Hematopoietic multipotent progenitor cell treated with erythropoietin and hydrocortisone succinate and interleukin-3 and kit ligand, for 15 days (in vitro differentiated cells): ENCODE measurements around the gene MYO1C.
"Not testable (repeated sequence)": the region's sequence is repeated elsewhere in the genome, so short reads cannot be mapped to it uniquely, and the experiment has no call there.

Source experiments
- DNase-seq: peaks from one replicate; pipeline ENCODE4 v3.0.0-alpha.2; 2015; ENCODE audit warnings: low spot score

The MYO1C gene

DNA sequence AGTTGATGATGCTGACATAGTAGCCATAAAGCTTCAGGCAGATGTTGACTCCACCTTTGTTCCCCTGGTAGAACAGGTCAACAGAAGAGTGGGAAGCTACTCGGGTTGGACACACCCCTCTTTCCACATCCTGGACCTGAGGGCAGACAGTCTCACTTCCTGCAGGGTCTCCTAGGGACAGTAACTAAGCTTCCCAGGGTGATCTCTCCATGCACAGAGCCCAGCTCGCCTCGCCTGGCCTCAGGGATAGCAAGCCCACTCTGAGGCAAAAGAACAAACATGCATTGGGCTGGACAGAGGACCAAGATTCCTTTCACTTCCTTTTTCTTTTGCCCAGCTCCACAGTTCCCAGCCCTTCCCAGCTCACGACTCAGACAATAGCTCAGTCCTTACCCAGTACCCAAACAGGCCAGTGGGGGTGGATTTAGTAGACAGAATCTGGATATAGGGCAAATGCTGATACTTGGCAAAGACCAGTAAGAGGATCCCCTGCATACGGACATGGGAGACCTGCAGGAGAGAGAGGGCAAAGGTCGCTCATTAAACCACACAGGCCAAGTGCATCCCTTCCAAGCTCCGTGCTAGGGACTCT lies 16.9 kb upstream of the MYO1C start:
- no peak for DNase-seq

DNA sequence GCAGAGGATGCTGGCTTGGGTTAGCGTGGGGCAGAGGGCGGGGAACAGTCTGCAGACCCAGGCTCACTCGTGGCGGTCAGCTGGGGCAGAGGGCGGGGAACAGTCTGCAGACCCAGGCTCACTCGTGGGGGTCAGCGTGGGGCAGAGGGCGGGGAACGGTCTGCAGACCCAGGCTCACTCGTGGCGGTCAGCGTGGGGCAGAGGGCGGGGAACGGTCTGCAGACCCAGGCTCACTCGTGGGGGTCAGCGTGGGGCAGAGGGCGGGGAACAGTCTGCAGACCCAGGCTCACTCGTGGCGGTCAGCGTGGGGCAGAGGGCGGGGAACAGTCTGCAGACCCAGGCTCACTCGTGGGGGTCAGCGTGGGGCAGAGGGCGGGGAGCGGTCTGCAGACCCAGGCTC lies 16.2 kb upstream of the MYO1C start:
- DNase-seq: not testable (repeated sequence)

DNA sequence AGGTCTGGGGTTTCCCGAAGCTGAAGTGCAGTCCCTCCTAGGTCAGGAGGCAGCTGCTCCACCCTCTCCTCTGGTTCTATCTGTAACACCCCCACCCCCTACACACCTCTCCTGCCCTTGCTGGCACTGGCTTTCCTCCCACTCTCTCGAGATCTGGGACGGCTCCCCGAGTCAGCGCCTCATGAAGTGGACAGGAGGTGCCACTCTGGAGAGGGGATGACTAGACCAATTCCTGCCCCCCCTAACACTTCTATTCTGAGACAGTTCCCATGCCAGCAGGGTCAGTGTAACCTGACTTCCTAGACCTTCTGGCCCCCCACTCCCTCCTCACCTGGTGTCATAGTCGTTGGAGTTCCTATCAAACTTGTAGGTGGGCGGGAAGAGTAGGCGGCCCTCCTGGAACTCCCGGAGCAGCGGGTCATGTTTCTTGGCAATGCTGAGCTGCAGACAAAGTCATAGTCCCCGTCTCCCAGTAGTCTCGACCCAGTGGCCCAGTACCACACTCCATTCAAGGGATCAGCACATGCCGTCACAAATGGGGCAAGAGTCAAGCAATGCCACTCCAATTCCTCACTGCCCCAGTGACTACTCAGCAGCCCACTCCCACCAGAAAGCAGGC lies 14.3 kb upstream of the MYO1C start:
- DNase-seq: no peak

DNA sequence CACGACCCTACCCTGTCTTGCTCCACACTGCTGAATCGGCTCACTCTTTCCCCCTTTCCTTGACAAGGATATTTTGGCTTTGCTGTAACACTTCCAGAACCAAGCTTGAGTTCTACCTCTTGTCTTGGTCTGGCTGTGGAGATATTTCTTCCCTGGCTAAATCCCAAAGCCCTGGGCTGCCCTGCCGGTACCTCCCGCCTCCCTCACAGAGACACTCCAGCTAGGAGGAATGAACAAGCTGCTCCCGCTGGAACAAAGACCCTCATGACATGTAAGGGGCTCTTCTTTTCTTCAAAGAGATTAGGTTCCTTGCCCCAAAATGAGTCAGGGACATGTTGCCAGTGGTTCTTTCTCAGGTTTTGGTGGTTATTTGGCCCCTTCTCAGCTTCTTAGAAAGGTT lies 13.1 kb upstream of the MYO1C start:
- no peak for DNase-seq

DNA sequence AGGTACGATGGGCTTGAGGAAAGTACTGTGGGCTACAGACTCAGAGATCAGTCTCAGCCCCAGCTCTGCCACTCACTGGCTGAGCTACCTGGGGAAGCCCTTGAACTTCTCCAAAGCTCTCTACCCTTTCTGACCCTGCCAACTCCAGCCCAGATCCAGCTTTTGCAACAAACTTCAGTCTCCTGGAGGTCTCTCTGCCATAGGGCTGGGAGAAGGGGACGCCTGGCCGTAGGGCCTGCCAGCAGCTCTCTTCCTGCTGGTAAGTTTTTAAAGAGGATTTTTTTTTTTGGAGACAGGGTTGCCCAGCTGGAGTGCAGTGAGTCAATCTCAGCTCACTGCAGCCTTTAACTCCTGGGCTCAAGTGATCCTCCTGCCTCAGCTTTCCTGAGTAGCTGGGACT lies 12.4 kb upstream of the MYO1C start:
- DNase-seq: no peak

DNA sequence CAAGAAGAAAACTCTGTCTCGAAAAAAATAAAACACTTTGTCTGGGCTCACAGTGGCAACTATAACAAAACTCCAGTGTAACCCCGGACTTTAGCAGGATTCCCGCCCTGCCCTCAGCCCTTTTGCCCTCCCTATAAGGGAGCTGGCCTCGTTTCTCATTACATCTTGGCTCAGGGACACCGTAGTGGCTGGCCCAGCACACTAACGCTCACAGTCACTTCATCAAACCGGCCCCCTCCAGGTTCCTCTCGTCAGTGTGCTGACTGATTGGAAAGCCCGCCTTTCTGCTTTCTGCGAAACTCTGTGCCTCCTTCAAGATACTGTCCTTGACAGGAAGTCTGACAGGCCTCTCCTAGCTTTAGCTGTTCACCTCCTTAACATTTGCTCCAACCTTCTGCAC lies 11.2 kb upstream of the MYO1C start:
- DNase-seq: no peak

DNA sequence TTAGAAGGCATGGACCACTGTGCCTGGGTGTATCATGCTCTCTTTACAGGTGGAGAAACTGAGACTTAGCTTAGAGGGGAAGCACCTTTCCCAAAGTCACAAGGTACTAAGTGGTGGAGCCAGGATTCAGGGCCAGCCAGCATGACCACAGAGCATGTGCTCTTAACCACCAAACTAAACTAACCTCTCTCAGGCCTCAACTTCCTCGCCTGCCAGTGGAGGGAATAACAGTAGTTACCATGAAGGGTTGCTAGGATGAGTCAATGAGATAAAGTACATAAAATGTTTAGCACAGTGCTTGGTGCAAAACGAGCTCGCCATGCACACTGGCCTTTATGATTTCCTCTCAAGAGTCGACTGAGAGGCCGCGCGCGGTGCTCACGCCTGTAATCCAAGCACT lies 6.4 kb upstream of the MYO1C start:
- DNase-seq: no peak

DNA sequence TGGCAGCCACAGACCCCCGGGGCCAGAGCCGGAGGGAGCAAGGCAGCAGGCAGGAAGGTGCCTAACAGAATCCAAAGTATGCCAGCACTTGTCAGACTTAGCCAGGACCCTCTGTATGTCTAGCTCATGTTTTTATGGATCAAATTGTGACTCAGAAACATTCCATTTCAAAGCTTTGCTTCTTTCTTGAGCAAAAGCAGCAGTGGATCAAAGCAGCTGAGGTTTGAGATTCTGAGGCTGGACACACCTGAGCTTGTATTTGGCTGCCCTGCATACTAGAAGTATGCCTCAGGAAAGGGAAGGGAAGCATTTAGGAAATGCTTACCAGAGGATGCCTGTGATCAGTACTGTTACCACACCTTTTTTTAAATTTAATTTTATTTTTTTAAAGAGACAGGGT lies 5.7 kb upstream of the MYO1C start:
- no peak for DNase-seq

DNA sequence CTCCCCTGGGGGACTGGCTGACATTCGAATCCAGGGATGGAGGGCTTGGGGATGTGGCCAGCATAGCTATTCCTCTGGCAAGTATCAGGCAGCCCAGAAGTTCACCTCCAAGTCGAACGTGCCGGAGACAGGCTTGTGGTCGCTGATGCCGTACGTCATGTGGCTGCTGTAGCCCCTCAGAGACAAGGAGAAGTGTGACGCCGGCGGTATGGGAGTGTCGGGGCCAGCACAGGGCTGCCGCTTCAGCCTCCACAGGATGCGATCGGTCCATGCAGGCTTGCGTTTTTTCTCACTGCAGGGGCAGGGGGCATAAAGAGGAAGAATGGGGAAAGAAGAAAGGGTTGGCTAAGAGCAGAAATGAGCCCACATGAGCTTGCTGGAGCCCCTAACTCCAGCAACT lies 5.3 kb upstream of the MYO1C start:
- DNase-seq: no peak

DNA sequence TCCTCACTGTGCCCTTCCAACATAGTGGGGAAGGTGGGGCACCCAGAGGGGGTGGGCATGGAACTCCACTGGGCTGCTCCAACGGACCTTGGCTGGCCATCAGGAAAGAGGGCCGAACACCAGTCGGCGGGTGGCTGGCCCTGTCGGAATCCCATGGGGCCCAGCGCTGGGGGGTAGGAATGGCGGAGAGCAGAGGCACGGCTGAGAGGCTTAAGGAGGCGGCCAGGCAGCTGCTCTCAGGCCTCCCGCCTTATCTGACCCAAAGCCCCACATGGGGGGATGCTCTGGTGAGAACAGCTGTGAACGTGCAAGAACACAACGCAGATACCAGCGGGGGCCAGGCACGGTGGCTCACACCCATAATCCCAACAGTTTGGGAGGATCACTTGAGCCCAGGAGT lies 4.4 kb upstream of the MYO1C start:
- DNase-seq: no peak

DNA sequence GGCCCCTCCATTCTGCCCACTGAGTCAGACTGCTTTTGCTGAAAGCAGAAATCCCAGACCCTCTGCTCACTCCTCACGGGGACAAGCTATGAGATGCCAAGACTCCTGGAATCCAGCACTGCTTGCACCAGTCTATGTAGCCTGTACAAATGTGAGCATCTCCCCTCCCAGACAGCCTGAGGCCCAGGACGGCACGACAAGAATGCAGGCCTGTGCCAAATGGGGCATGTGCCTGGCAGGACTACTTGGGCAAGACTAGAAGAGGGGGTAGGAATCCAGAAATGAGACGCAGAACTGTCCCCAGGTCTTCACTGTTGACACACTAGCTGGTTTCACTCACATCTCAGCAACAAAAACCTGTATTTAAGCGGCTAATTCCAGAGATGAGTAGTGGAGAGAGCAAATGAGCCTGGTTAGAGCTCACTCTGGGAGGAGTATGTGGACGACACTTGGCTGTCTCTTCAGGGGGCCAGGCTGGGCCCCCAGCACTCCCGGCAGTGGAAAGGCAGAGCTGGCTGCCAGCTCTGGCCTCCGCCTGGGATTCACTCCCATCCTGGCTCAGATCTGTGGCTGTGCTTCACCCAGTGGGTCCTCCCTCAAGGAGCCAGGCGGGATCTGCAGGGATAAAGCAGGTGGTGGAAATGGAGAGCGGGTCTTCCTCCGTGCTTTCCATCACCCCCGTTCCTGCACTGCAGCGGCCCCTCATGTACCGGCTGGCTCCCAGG lies 2.9 kb upstream of the MYO1C start:
- DNase-seq: no peak

DNA sequence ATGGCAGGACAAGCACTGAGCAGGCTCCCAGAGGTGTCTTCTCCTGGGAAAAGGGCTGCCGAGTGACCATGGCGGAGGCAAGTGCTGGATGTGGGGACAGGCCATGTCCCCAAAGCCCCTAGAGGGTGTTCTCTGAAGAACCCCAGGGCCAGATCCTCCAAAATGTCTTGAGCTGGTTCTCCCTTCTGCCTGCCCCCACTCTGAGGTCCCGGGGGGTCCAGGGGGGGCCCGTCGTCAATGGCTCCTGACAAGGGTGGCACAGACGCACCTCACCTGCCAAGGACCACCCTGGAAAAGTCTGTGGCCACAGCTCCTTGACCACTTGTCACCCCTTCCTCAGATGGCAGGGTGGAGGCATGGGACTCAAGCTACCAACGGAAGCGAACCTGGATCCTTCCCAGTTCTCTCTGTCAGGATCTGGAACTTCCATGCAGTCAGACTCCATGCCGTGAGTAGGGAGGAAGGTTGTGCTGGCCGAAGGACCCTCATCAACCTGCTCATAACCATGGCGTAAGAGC lies 2.3 kb upstream of the MYO1C start:
- DNase-seq: no peak

DNA sequence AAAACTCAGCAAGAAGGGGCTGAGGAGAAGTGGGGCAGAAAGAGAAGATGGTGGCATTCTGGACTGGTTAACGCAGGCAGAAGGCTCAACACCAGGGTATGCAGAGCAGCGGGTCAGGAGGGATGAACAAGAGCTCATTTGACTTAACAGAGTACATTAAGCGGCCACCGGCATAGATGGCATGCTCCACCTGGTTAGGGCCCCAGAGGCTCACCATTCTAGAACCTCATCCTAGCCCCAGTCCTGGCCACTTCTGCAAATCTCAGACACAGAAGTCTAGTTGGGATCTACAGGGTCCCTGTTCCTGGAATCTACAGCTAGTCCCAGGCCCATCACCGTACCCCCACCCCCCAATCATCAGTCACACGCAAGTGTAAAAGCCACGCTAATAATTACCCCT lies 1.7 kb upstream of the MYO1C start:
- DNase-seq: no peak

DNA sequence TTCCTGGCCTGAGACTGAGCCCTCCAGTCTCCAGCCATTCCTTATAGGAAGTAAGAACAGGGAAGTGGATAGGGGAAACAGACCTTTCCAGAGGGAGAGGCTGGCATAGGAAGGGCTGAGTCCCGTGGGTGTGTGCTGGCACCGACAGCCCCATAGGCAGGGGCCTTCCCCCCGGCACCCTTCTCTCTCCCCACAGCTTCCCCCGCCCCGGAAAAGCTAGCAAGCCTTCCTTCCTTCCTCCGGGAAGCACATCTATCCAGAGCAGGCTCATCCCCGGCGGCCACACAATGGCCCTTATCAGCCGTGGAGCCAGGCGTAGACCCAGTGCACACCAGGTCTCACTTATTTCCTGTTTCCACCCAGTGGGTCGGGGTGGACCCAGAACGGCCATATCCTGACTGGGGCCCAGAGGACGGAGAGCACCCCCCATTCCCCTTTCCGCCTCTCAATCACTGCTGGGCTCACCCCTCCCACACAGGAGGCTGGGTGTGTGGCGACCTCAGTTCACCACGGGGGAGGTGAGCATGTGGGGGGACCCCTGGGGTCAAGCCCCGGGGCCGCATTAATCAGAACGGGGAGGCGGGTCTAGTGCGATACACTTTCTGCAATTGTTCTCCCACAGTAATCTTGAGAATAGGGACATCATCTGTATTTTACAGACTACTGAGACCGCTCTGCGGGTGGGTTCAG lies 950 bp upstream of the MYO1C start:
- DNase-seq: no peak

DNA sequence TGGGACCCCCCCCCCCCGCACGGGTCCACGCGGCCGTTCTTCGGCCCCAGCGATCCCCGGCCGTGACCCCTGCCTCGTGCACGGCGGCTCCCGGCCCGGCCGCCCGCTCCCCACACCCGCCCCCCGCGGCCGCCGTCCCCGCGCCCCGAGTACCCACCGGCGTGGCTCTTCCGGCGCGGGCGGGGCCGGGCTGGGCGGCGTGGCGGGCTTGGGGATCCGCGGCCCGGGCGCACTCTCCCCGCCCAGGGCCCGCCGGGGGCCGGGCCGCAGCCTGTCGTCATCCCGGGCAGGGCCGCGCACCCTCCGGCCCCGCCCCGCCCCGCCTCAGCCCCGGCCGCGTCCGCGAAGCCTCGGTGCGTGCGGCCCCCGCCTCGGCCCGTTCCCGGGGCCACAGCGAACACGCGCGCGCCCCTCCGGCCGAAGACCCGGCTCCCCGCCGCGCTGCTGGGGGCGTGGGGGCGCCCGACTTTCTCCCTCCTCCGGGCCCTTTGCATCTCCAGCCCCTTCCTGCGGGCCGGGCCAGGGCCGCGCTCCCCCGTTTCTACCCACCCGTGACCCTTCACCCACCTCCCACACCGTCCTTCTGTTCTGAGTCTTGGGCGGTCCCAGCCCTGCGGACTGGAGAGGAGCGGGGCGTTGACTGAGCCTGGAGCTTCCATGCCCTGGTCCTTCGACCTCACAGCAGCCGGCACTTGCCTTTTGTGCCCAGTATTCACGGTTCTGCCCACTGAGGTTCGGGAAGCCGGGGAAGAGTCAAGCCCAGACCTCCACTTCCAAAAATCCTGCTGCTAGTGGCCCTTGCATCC lies 840 bp downstream of the MYO1C start:
- DNase-seq: peak; percentile 59

DNA sequence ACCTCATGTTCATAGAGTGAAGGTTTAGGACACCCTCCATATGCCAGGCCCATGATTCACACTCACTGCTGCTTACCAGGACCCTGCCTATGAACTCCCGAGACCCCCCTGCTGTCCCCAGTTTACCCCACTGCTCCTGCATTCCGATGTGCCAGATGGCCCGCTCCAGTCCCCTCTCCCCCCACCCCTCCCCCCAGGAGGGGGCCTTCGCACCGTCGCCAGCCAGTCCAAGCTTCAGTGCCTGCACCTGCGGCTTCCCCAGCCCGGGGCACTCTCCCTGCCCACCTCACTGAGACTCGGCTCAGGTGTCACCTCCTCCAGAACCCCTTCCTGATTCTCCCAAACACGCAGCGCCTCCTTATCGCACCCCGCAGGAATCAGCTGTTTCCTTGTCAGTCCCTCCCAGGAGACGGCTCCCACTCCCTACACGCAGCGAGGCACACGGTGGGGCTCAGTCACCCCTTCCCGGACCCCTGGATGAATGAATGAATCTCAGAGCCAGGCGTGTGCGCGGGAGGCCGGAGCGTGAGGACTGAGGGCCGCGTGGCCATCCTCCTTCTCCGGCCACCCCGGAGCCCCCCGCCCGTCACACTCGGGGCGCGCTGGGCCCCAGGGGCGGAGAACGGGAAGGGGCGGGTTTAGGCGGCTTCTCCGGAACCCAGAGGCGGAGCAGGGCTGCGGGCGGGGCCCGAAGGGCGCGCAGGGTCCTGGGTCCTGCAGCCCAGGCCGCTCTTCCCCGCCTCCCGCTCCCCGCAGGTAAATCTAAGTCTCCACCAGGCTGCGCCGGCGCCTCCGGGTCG lies 1.6 kb downstream of the MYO1C start:
- DNase-seq: peak; percentile 32

DNA sequence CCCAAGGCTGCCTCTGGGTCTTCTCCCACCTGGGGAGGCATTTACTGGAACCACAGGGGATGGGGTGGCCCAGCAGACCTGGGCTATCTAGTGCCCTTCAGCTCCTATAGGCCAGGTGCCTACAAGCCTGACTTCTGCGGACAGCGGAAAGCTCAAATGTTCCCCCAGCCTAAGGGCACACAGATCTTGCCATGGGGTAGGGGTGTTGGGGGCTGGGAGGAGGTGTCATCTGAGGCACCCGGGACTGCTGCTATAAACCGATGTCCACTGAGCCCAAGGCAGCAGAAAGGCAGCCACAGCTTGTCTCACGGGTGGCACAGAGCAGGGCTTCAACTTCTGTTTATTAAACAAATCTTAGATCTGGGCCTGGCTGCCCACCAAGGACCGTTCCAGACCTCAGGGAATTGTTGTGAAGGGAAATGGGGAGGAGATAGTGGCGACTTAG lies 3.6 kb downstream of the MYO1C start:
- DNase-seq: no peak

DNA sequence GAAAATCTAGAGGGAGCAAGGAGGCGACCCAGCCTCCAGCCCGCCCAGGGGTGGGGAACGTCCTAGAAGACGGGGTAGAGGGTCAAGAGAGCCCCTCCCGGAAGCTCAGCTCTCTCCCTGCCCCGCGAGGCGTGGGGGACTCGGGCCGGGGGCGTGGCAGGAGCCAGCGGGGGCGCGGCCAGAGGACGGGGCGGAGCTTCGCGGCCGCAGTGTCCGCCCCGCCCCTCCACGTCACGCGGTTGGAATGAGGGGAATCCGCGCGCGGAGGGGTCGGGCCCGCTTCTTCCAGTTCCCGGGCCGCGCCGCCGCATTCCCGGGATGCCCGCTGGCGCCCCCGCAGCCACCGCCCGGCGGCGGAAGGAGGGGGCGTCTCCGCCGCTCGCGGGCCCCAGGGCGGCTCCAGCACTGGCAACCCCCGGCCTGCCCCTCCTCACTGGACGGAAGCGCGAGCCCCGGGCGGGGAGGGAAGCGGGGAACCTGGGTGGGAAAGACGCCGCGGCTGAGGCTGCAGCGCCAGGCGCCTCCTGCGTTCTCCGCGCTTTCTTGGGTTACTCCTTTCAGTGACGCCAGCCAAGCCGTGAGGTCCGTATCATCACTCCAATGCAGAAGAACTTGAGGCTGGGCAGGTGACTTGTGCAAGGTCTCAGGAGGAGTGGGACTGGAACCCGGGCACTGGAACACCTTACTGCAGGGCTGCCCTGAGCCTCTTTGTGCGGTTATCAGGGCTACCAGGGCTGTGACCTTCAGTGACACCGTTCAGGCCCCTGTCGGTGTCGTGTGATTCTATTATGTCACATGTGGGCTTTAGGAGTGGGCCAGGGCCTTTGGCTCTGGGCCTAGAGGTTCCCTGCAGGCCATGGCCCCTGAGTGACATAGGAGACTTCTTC lies 4.3 kb downstream of the MYO1C start:
- DNase-seq: peak; percentile 75

DNA sequence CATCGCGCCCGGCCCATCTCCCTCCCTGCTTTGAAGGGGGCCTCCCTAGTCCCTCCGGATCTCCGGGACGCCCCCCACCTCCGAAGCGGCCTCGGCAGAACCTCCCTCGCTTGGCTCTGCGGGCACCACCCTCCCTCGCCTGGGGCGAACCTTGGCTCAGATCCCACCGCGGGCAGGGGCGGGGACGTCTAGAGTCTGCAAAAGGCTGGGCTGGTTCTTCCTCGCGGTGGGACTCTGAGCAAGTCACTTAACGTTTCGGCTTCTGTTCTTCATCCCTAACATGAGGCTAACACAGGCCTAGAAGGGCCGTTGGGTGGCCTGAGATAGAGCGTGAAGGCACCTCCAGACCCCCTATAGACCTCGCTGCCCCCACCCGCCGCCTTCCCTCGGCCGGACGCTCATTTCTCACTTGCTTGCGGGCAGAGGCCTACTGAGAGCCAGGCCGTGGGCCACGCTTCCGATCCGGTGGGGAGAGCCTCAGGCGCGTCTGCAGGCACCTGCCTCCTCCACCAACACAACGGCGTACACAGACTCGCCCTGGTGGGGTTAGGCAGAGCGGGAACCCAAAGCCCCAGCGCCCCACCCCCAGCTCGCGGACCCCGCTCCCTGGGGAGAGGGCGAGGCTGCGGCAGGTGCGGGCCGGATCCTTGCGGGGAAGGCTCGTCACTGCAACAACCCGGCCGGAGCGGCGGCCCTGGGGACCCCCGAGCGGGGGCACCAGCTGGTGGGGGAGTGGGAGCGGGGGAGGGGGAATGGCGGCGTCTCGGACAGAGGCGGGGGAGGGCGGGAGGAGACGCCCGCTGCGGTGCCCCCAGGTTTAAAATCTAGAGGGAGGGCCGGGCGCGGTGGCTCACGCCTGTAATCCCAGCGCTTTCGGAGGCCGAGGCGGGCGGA lies 5.4 kb downstream of the MYO1C start:
- peak; percentile 84 for DNase-seq
